ENCODE results near the gene PNPLA1.

Gene PNPLA1

DNA sequence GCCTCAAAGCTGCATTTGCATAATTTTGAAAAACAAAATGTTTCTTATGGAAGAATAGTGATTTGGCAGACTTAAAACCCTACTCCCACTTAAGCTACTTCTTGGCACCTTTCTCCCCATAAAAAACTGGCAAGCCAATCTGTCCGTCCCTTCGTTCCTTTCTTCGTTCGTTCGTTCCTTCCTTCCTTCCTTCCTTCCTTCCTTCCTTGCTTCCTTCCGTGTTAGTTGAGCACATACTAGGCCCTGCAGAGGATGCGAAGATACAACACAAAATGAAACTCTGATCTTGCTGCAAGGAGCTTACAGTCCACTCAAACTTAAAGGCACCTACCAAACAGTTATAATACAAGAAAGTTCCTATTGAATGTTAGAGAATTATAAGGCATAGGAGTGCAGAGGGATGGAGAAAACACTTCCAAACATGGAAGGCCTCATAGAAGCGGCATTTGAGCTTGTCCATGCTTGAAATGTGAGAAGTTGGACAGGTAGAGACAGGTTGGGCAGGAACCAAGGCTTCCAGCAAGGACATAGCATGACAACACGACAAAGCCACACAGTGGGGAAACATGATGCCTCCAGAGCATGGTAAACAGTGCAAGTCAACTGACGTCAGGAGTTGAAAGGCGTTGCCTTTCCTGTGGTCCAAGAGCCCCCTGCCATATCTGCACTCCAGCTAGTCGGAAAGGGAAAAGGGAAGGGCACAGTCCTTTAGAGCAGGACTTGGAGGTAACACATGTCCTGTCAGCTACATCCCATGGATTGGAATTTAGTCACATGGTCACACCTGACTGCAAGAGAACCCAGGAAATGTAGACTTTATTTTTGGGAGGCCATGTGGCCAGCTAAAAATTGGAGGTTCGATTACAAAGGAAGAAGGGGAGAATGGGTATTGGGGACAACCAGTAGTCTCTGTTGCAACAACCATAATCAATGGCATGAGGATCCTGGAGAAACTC, 7.0 kb downstream of the PNPLA1 start:
- no peak for TF ChIP-seq ZFX (IDR thresholded peaks at IDR 0.05; ENCODE audit: borderline replicate concordance)
- TF ChIP-seq, protein P1, sequence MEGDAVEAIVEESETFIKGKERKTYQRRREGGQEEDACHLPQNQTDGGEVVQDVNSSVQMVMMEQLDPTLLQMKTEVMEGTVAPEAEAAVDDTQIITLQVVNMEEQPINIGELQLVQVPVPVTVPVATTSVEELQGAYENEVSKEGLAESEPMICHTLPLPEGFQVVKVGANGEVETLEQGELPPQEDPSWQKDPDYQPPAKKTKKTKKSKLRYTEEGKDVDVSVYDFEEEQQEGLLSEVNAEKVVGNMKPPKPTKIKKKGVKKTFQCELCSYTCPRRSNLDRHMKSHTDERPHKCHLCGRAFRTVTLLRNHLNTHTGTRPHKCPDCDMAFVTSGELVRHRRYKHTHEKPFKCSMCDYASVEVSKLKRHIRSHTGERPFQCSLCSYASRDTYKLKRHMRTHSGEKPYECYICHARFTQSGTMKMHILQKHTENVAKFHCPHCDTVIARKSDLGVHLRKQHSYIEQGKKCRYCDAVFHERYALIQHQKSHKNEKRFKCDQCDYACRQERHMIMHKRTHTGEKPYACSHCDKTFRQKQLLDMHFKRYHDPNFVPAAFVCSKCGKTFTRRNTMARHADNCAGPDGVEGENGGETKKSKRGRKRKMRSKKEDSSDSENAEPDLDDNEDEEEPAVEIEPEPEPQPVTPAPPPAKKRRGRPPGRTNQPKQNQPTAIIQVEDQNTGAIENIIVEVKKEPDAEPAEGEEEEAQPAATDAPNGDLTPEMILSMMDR (IDR thresholded peaks at IDR 0.05) = no peak
- H3K27ac ChIP-seq = no peak overlapping the region

DNA sequence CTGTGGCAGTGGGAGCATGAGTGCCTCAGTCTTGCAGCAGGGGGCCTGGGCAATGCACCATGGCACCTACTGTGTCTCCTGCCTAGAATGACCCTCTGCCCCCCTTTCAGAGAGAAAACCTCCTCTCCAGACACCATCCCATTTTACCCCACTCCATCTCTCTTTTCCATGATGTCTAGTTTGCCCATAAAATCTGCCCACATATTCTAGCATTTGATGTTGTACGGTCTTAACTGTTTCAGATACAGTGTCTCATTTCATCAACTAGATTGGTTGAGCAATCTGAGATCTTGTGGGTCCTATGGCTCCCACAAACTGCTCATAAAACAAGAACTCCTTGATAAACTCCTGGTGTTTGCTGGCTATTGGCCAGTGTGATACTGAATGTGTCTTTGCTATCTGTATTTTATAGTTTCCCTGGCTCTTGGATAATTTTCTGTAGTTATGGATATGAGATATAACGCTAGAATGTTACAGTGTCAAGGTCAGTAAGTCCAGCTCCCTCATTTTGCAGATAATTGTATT, 8.1 kb downstream of the PNPLA1 start:
- no peak overlapping the region for H3K27ac ChIP-seq
- TF ChIP-seq, protein P1 (IDR thresholded peaks at IDR 0.05) = no peak
- TF ChIP-seq ZFX (IDR thresholded peaks at IDR 0.05; ENCODE audit: borderline replicate concordance) = no peak

DNA sequence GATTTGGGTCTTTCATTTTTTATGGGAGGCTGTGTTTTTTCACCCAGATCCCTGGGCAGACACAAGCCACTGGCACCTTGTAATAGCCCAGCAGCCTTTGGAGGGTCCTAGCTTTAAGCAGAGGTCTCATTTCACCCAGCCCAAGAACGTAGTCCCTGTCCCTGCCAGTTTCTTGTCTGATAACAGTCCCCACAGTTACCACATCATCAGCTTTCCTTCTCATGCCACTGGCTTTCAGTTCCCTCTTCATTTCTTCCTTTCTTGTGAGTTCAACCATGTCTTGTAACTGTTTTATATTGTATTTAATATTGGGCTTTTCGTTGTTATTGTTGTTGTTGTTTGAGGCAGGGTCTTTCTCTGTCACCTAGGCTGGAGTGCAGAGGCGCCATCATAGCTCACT, 10.6 kb downstream of the PNPLA1 start:
- no peak for TF ChIP-seq ZFX (IDR thresholded peaks at IDR 0.05; ENCODE audit: borderline replicate concordance)
- TF ChIP-seq, protein P1 (IDR thresholded peaks at IDR 0.05) = no peak
- no peak overlapping the region for H3K27ac ChIP-seq

DNA sequence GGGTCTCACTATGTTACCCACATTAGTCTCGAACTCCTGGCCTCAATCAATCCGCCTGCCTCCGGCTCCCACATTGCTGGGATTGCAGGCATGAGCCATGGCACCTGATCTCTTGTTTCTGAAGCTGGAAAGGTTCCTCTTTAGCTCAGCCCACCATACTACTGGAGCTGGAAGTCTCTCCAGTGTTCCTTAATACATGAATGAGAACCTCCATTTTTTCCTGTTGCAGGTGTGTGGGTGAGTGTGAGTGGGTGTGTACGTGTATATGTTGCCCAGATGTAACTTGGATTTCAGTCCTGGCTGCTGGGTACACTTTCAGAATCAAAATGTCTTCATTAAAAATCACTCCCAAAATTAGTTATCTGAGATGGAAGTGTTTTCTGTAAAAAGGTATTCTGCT, 11.1 kb downstream of the PNPLA1 start:
- TF ChIP-seq, protein P1 (IDR thresholded peaks at IDR 0.05) = no peak
- TF ChIP-seq ZFX (IDR thresholded peaks at IDR 0.05; ENCODE audit: borderline replicate concordance) = no peak
- H3K27ac ChIP-seq = no peak overlapping the region

DNA sequence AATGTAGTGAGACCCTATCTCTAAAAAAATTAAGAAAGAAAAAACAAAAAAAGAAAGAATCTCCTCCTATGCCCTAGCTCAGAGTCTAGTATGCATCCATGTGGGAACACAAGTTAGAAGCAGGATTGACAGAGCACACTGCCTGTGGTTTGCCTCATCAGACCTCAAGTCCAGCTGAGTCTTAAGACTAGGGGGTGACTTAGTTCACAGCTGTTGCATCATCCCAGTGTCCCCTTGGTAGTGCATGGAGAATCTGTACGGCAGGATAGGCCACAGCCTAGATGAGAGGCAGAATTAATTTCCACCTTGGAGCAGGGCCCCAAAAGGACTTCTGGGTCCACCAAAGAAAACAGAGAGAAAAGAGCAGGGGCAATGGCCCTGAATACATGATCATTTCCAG, 13.7 kb downstream of the PNPLA1 start:
- H3K27ac ChIP-seq = no peak overlapping the region
- TF ChIP-seq, protein P1 (IDR thresholded peaks at IDR 0.05) = no peak
- no peak for TF ChIP-seq ZFX (IDR thresholded peaks at IDR 0.05; ENCODE audit: borderline replicate concordance)

DNA sequence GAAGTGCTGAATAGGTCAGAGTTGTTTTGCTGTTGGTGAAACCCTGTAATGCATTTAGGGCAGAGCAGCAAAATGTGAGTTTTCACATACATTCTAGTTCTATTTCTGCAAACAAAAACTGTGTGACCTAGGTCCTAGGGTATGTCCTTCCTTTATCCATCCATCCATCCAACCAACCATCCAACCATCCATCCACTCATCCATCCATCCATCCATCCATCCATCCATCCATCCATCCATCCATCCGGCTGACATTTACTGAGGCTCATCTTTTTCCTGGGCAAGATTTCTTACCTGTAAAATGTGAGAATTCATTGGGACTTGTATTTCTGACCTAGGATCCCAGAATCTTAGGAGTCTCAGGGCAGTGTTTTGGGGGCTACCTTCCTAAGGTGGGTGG, 14.5 kb downstream of the PNPLA1 start:
- H3K27ac ChIP-seq = no peak overlapping the region
- TF ChIP-seq, protein P1 (IDR thresholded peaks at IDR 0.05) = no peak
- TF ChIP-seq ZFX (IDR thresholded peaks at IDR 0.05; ENCODE audit: borderline replicate concordance) = no peak

DNA sequence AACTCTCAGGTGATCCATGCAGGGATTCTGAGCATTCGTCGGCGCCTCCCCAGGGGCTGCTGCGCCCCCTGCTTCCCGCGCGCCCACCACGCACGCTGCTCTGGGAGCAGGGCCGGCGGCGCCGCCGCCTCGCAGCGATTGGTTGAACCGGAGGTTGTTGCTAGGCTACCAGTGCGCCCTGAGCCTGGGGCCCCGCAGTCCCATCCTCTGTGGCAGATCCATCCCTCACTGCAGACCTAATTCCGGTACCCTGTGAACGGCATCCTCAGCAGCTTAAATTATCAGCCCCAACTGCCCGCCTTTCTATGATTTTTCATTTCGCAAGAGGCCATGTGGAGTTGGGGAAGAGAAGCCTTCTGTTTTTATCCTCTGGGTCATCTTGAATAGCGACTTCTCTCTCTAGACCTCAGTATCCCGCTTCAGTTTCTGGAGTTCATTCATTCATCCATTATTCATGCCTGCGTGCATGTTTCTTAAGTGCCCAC, 15.4 kb downstream of the PNPLA1 start:
- no peak for TF ChIP-seq ZFX (IDR thresholded peaks at IDR 0.05; ENCODE audit: borderline replicate concordance)
- H3K27ac ChIP-seq = no peak overlapping the region

Measured in 22Rv1 (cell line).